HG02642 (cell line): Measurements from ENCODE around the gene TMEM248.
A peak's percentile ranks its signal among the peaks of the same experiment; 100 is the strongest.
"Not testable (repeated sequence)": the region's sequence is repeated elsewhere in the genome, so short reads cannot be mapped to it uniquely, and the experiment has no call there.

Experiments
- ATAC-seq: cut with Tn5 transposase; IDR thresholded peaks from one replicate; pipeline ENCODE4 v1.9.1; 2021; ENCODE audit warnings: mild to moderate bottlenecking; ENCODE audit not compliant: unreplicated experiment, poor library complexity

TMEM248 gene

DNA sequence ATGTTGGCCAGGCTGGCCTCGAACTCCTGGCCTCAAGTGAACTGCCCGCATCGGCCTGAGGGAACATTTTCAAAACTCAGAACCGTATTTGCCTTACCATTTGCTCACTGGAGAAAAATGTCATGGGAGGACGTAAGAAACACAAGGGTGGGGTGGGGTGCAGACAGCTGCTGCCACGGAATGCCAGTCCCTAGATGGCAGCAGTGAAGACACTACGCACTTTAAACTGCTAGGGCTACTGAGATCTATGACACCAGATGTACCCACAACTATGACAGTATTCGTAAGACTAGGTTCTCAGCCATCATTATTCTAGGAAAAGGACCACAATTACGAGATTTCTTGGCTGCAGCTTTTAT is 73.6 kb downstream of the TMEM248 start:
- peak; percentile 34 for ATAC-seq

DNA sequence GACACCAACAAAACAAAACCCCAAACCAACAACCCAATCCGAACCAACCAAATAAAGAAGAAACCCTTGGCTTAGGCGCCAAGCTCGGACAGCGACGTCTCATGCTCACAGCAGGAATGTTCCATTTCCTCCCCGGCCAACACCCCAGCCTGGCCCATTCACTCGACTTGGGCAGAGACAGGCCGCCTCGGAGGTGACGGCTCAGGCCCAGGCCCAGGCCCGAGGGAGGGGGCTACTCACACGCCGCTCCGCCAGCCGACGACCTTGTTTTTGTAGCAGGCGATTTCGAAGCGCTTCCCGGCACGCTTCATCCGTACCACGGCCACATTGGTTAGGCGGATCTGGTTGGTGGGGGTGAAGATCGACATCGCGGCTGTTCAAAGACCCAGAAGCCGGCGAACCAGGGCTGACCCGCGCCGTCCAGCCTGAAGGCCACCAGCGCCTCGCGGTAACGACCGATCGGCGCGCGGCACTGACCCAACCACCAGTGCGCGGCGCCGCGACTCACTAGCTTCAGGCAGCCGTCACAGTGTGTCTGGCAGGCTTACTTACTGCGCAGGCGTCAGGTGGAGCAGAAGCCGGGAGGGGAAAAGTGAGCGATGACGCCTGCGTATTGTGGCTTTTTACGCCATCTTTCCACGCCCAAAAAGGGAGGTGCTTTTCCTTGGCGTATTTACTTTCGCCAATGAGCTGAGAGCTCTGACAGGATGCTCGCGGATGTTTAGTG is 74.2 kb downstream of the TMEM248 start, which contains the start of gene SBDS:
Gene SBDS (minus strand): TSS at position 537 of the 727 bp plus-strand sequence. CDS start 169 bp downstream, at position 368.
- ATAC-seq: peak; percentile 72

- ATAC-seq: peak; percentile 90
These were observed 75.6 kb downstream of the TMEM248 start, which contains the start of gene TYW1 for GRCh38 chr7:66996444-66997191. TSS of gene TYW1 (plus strand) at chr7:66996833. CDS start at chr7:66996979, 146 bp downstream.

DNA sequence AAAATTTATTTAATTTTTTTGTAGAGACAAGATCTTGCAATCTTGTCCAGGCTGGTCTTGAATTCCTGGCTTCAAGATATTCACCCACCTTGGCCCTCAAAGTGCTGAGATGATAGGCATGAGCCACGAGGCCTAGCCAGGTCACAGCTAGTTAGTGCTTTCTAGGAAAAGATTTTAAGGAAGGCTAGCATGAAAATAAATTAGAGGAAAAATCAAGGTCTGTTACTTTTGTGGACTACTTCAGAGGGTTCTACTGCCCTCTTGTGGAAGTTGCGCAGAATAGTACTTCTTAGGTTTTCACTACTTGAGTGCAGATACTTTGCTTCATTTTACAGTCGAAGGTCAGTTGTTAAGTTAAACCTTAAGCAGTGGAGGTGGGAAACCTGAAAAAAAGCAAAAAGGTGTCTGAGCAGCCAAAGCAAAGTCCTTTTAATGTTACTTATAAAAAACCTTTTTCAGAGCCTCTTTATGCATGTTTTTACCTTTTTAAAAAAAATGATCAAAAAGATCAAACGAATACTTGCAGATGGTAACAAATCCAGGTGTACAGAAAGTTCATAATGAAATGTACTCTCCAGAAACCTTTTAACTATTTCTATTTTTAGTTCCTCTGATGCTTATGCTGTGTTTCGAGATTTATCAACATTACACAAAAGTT is 79.7 kb downstream of the TMEM248 start:
- ATAC-seq: not testable (repeated sequence)

DNA sequence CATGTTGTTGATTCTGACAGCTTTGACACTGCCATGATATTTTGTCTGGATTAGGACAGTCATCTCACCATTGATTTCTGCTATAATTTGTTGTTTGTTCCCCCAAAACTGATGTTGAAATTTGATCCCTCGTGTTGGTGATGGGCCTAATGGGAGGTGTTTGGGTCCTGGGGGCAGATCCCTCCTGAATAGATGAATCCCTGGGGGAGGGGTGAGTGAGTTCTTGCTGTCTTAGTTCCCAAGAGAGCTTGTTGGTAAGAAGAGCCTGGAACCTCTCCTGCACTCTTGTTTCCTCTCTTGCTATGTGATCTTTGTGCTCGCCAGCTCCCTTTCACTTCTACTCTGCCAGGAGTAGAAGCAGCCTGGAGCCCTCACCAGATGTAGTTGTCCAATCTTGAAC is 83.1 kb downstream of the TMEM248 start:
- ATAC-seq: not testable (repeated sequence)

DNA sequence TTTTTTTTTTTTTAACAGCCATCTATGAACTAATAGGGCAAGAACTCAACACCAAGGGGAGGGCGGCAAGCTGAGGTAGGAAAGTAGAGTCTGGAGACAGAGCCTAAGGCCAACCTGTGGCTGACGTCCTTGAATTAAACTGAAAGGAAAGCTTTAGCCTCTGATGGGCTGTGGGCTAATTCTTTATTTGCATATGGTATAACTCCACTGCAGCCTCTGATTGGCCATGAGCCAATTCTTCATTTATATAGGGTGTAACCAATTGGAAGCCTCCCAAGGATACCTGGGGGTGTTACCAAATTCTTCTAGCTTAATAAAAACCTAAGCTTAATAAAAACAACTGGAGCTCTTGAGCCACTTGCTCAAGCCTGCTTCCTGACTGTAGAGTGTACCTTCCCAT is 85.9 kb downstream of the TMEM248 start:
- no peak for ATAC-seq
